Activated T-helper 1 cell treated with anti-CD3 and anti-CD28 coated beads, Interleukin-12 subunit alpha, Interleukin-12 subunit beta, Interleukin-2, Interleukin-4 antibody, amounts not matched to agents 30 ng/mL and 10 ng/mL and 1 ng/mL, durations not matched to agents 14 hours and 24 hours and 36 hours (primary cell): ENCODE measurements around the gene FDX2. TPM values are rescaled to one million over a fixed set of nuclear protein-coding genes. Genes with fewer than 3 reads are reported as not detected.

Experiments used
- DNase-seq: peaks from one replicate; pipeline ENCODE4 v3.0.0; 2021; ENCODE audit warnings: low spot score
- H3K27ac Mint-ChIP-seq: one replicate; pipeline ENCODE4 v1.8.0; 2021; ENCODE audit warnings: mild to moderate bottlenecking, mixed read lengths
- H3K27me3 Mint-ChIP-seq: one replicate; pipeline ENCODE4 v1.8.0; 2022; ENCODE audit warnings: mild to moderate bottlenecking, moderate library complexity, mixed read lengths; ENCODE audit not compliant: insufficient read depth
- H3K36me3 Mint-ChIP-seq: one replicate; pipeline ENCODE4 v1.8.0; 2021; ENCODE audit warnings: low read depth, mixed read lengths
- H3K4me1 Mint-ChIP-seq: one replicate; pipeline ENCODE4 v1.8.0; 2021; ENCODE audit warnings: low read depth, mixed read lengths
- H3K4me3 Mint-ChIP-seq: one replicate; pipeline ENCODE4 v1.8.0; 2021; ENCODE audit warnings: mild to moderate bottlenecking, moderate library complexity, mixed read lengths
- H3K9me3 Mint-ChIP-seq: one replicate; pipeline ENCODE4 v1.8.0; 2021; ENCODE audit warnings: mixed read lengths
- intact Hi-C: fragments of 100-400 bp; cut with micrococcal nuclease; formaldehyde crosslinking; loops from one replicate; pipeline ENCODE4 v1.15.1; 2024
- total RNA-seq: library from RNA; stranded (reverse); gene quantifications from 2 replicates; pipeline ENCODE4 v1.2.3, GENCODE V29; 2022

FDX2 gene
- total RNA-seq, 1 donor from 2014 or later, result 21.6 TPM

GRCh38 chr19:10309423-10309822 lies 6.4 kb downstream of the FDX2 start, which contains the start of gene ZGLP1:
Gene ZGLP1, minus strand, starts transcription at chr19:10309815.
- peaks cover 8% of the 10 kb centered on the region for H3K4me1 Mint-ChIP-seq
- H3K4me3 Mint-ChIP-seq, result no peak within 1 kb of the TSS
- H3K27ac Mint-ChIP-seq, result no peak within 1 kb of the TSS
- no peaks in the 10 kb centered on the region for H3K36me3 Mint-ChIP-seq
- H3K9me3 Mint-ChIP-seq, result no peaks in the 10 kb centered on the region
- DNase-seq, result no peak
- intact Hi-C loops, result no loop called here
- no peaks in the 10 kb centered on the region for H3K27me3 Mint-ChIP-seq

GRCh38 chr19:10306327-10306726 lies 9.5 kb downstream of the FDX2 start:
- Mint-ChIP-seq H3K9me3 (no peaks in the 10 kb centered on the region), H3K4me3 (no peak overlapping the region), H3K4me1 (peaks cover 7% of the 10 kb centered on the region), H3K36me3 (no peaks in the 10 kb centered on the region), H3K27ac (no peak overlapping the region), H3K27me3 (peaks cover 4% of the 10 kb centered on the region)
- no peak for DNase-seq
- intact Hi-C loops, result no loop called here

- no peak overlapping the region for H3K27ac Mint-ChIP-seq
- no peaks in the 10 kb centered on the region for H3K9me3 Mint-ChIP-seq
- H3K4me1 Mint-ChIP-seq, result peaks cover 7% of the 10 kb centered on the region
- DNase-seq, result no peak
- H3K4me3 Mint-ChIP-seq, result no peak overlapping the region
- H3K27me3 Mint-ChIP-seq, result peaks cover 4% of the 10 kb centered on the region
- no peaks in the 10 kb centered on the region for H3K36me3 Mint-ChIP-seq
- intact Hi-C loops, result no loop called here
Observed at GRCh38 chr19:10305139-10305806, 10.5 kb downstream of the FDX2 start.

GRCh38 chr19:10299545-10300458 lies 16.0 kb downstream of the FDX2 start:
- Mint-ChIP-seq H3K27ac (no peak overlapping the region), H3K9me3 (no peaks in the 10 kb centered on the region), H3K27me3 (peaks cover 17% of the 10 kb centered on the region), H3K4me3 (no peak overlapping the region), H3K36me3 (no peaks in the 10 kb centered on the region), H3K4me1 (peaks cover 12% of the 10 kb centered on the region)
- no peak for DNase-seq
- intact Hi-C loops, result no loop called here

- Mint-ChIP-seq H3K27ac (peak overlapping the region; percentile 55), H3K9me3 (no peaks in the 10 kb centered on the region), H3K36me3 (no peaks in the 10 kb centered on the region), H3K27me3 (peaks cover 45% of the 10 kb centered on the region), H3K4me1 (peaks cover 31% of the 10 kb centered on the region), H3K4me3 (peak overlapping the region; percentile 79)
- DNase-seq, result no peak
- intact Hi-C loops, result loop anchor here (1.0 kb wide), 2 partner anchors 10 to 19 kb away; partner anchors contain the start of gene ICAM4
Observed at GRCh38 chr19:10295847-10296591, 19.8 kb downstream of the FDX2 start.

GRCh38 chr19:10295305-10295846 lies 20.4 kb downstream of the FDX2 start:
- Mint-ChIP-seq H3K9me3 (no peaks in the 10 kb centered on the region), H3K4me1 (peaks cover 38% of the 10 kb centered on the region), H3K4me3 (peak overlapping the region; percentile 79), H3K36me3 (no peaks in the 10 kb centered on the region), H3K27me3 (peaks cover 52% of the 10 kb centered on the region), H3K27ac (peak overlapping the region; percentile 55)
- DNase-seq, result peak; percentile 73
- intact Hi-C loops, result loop anchor here (1.0 kb wide), 2 partner anchors 9 to 20 kb away; partner anchors contain the start of gene ICAM4

- intact Hi-C loops, result no loop called here
- no peak overlapping the region for H3K27ac Mint-ChIP-seq
- H3K4me1 Mint-ChIP-seq, result peaks cover 42% of the 10 kb centered on the region
- H3K9me3 Mint-ChIP-seq, result no peaks in the 10 kb centered on the region
- peaks cover 54% of the 10 kb centered on the region for H3K27me3 Mint-ChIP-seq
- H3K36me3 Mint-ChIP-seq, result no peaks in the 10 kb centered on the region
- no peak for DNase-seq
- peak overlapping the region; percentile 33 for H3K4me3 Mint-ChIP-seq
Observed at GRCh38 chr19:10294368-10294697, 21.5 kb downstream of the FDX2 start.

GRCh38 chr19:10293637-10294367 lies 22.0 kb downstream of the FDX2 start:
- intact Hi-C loops, result no loop called here
- Mint-ChIP-seq H3K4me3 (peak overlapping the region; percentile 77), H3K9me3 (no peaks in the 10 kb centered on the region), H3K4me1 (peaks cover 44% of the 10 kb centered on the region), H3K36me3 (no peaks in the 10 kb centered on the region), H3K27ac (no peak overlapping the region), H3K27me3 (peaks cover 59% of the 10 kb centered on the region)
- DNase-seq, result no peak

- peak overlapping the region; percentile 77 for H3K4me3 Mint-ChIP-seq
- no peak for DNase-seq
- peak overlapping the region; percentile 26 for H3K27ac Mint-ChIP-seq
- peaks cover 50% of the 10 kb centered on the region for H3K4me1 Mint-ChIP-seq
- H3K27me3 Mint-ChIP-seq, result peaks cover 65% of the 10 kb centered on the region
- H3K9me3 Mint-ChIP-seq, result no peaks in the 10 kb centered on the region
- intact Hi-C loops, result no loop called here
- no peaks in the 10 kb centered on the region for H3K36me3 Mint-ChIP-seq
Observed at GRCh38 chr19:10292789-10293636, 22.8 kb downstream of the FDX2 start.

- intact Hi-C loops, result no loop called here
- Mint-ChIP-seq H3K9me3 (no peaks in the 10 kb centered on the region), H3K27ac (peak overlapping the region; percentile 74), H3K4me3 (peak overlapping the region; percentile 77), H3K27me3 (peaks cover 68% of the 10 kb centered on the region), H3K36me3 (no peaks in the 10 kb centered on the region), H3K4me1 (peaks cover 57% of the 10 kb centered on the region)
- peak; percentile 66 for DNase-seq
Observed at GRCh38 chr19:10292206-10292788, 23.5 kb downstream of the FDX2 start.

- peaks cover 65% of the 10 kb centered on the region for H3K27me3 Mint-ChIP-seq
- intact Hi-C loops, result loop anchor here (2.0 kb wide), 1 partner anchor 223 kb away; no protein-coding TSS in a partner anchor
- peak overlapping the region; percentile 74 for H3K27ac Mint-ChIP-seq
- peak overlapping the region; percentile 77 for H3K4me3 Mint-ChIP-seq
- H3K9me3 Mint-ChIP-seq, result no peaks in the 10 kb centered on the region
- peaks cover under 1% of the 10 kb centered on the region for H3K36me3 Mint-ChIP-seq
- H3K4me1 Mint-ChIP-seq, result peaks cover 59% of the 10 kb centered on the region
- no peak for DNase-seq
Observed at GRCh38 chr19:10291554-10292205, 24.1 kb downstream of the FDX2 start.
